ENCODE data around the gene PIGZ. TPM values are rescaled to one million over a fixed set of nuclear protein-coding genes. Genes with fewer than 3 reads are reported as not detected.

PIGZ gene
- total and polyA plus RNA-seq, 9 of the 15 experiments (the other 6 are each of a cell fraction or from before 2014, with no cell fraction given), result 0.15 to 1.8 (median 0.76) TPM

DNA sequence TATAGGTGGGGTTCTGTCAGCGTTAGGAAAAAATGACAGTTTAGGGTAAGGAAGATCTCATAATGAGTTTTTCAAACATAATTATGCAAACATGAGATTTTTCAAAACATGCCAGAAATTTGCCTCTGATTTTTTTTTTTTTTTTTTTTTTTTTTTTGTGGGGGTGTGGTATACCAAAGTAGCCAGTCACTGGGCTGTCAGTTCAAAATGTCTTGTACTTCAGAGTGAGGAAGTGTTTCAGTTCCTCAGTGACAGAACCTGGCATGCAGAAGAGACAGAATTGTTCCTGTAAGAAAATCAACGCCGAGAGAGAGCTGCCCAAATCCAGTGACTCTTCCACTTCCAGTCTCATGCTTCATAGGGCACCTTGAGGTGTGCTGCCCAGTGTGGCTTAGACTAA lies 36.0 kb downstream of the PIGZ start (continued):
- TF ChIP-seq, protein P1, sequence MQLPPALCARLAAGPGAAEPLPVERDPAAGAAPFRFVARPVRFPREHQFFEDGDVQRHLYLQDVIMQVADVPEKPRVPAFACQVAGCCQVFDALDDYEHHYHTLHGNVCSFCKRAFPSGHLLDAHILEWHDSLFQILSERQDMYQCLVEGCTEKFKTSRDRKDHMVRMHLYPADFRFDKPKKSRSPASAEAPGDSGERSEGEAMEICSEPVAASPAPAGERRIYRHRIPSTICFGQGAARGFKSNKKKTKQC (CRISPR knock-in tag; IDR thresholded peaks at IDR 0.05), result no peak
- no peak for TF ChIP-seq GABPB1 (CRISPR knock-in tag; IDR thresholded peaks at IDR 0.05)

DNA sequence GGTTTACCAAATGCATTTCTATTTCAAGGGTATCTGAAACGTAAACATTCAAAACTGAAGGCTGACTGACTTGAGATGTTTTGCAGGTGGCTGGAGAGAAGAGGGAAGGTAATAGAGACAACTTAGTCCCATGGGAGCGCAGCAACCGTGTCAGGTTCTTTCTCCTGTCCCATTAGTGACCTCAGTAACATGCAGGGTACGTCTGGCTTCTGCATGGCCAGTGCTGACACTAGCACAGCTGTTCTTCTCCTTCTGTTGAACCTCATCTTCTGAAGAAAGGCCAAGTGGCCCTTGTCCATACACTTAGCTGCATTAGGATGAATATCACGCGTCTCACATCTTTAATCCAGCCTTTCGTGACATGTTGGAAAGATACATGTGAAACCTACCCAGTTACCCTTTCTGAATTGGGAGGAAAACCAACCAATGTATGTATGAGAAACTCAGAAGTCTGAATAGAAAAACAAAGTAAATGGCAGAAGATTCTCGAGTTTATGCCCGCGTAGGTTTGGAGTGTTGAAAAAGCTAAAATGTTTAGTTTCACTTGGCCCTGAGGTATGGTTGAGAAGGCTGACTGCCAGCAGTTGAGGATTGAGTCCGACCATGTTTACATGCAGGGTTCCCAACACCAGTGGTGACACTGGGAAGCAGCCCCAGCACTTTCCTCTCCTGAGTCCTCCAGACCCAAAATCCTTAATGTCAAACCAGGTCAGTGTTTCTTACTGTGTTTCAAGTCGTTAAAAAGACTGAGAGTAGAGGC lies 36.6 kb downstream of the PIGZ start:
- no peak overlapping the region for H2AFZ ChIP-seq (ENCODE audit: low read depth, low read length)
- H3K9ac ChIP-seq (ENCODE audit: insufficient read depth in 1 of 2, low read depth in 2 of 2, low read length in 2 of 2), result no peak overlapping the region
- CTCF ChIA-PET (ENCODE audit: low intra/inter-chr PET ratio), result no interaction called here
- BruUV-seq (replicated peaks), result no TSS peak
- H3K9me3 ChIP-seq (replicated peaks; ENCODE audit: control insufficient read depth, insufficient read depth, low read depth, low read length), result no peaks in the 10 kb centered on the region
- no peaks in the 10 kb centered on the region for H4K20me1 ChIP-seq (replicated peaks; ENCODE audit: control insufficient read depth, insufficient read depth, low read length)
- no peak for ATAC-seq
- WGBS (ENCODE audit: insufficient coverage, low coverage, missing lambda C conversion rate), result 89% methylated on average over 12 of the region's 12 CpGs
- H3K27ac ChIP-seq (ENCODE audit: extremely low read depth, low read depth, low read length), result no peak overlapping the region
- in situ Hi-C loops (cut with MboI) (no loop called here), intact Hi-C loops (cut with micrococcal nuclease) (no loop called here)
- no peak for DNase-seq (ENCODE audit: extremely low read depth in 1 of 4, low spot score in 3 of 4)
- H3K79me2 ChIP-seq (ENCODE audit: control insufficient read depth, insufficient read depth, low read length), result no peaks in the 10 kb centered on the region
- H3K4me3 ChIP-seq, result no peak overlapping the region
- H3K9me1 ChIP-seq (ENCODE audit: control insufficient read depth, insufficient read depth, low read length), result no peaks in the 10 kb centered on the region
- H3K4me1 ChIP-seq (replicated peaks in 1 of 2; ENCODE audit: control insufficient read depth in 2 of 2, insufficient read depth in 2 of 2, low read length in 2 of 2), result no peaks in the 10 kb centered on the region
- H3K36me3 ChIP-seq (ENCODE audit: control insufficient read depth, insufficient read depth, low read length), result peaks cover 95% of the 10 kb centered on the region
- POLR2A ChIA-PET, result interaction anchor here (0.7 to 2.7 kb wide), 3 partner anchors 8 to 759 kb away, joined by 3 to 13 read pairs (median 4); partner anchors contain the start of gene NCBP2
- H3K27me3 ChIP-seq (ENCODE audit: control insufficient read depth in 2 of 2, insufficient read depth in 2 of 2, low read length in 2 of 2), result no peaks in the 10 kb centered on the region
- FAIRE-seq, result no peak
- TF ChIP-seq ZNF445 (CRISPR knock-in tag; IDR thresholded peaks at IDR 0.05; ENCODE audit: low read depth), result no peak
- no peak overlapping the region for H3K4me2 ChIP-seq (ENCODE audit: insufficient read depth, low read length)
